ENCODE data around the gene NDUFAF8.
A peak's percentile ranks its signal among the peaks of the same experiment; 100 is the strongest.

Gene NDUFAF8

DNA sequence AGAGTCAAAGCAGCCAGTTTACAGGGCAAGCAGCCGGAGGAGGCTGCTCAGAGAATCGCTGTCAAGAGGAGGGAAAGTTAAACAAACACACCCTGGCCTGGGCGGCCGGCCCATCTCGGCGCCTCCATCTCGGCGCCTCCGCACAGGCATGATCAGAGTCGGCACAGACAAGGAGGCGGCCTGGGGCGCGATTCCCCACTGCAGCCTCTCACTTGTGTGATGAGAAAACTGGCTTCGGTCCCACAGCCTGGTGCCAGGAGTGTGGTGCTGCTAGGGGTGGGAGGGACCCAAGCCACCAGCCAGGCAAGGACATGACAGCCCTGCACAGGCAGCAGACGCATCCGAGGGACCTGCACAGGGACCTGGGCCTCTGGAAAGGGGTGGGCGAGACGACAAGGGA is 38.3 kb downstream of the NDUFAF8 start:
- DNase-seq (ENCODE audit: low read depth): no peak

DNA sequence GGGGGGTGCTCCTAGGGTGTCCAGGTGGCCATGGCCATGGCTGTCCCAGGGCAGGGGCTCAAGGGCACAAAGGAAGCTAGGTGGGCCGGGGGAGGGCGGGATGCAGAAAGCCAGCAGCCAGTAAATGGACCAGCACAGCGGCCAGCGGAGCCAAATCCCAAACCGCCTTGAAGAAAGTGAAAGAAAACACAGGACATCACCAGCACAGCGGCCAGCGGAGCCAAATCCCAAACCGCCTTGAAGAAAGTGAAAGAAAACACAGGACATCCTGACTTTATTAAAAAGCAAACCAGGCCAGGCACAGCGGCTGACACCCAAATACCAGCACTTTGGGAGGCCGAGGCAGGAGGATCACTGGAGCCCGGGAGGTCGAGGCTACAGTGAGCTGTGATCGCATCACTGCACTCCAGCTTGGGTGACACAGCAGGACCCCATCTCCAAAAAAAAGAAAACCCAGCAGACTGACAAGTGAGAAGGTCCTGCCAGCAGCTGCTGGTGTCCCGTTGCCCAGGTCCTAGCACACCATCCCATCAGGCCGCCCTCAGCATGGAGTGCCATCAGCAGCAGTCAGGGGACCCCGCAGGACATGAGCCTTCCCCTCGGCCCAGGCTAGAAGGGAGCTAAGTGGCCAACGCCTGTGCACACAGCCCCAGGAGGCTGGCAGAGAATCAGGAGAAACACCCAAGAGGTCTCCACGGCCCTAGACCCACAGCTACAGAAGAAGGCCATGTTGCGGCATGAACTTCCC is 39.0 kb downstream of the NDUFAF8 start:
- no peak for DNase-seq (ENCODE audit: low read depth)

DNA sequence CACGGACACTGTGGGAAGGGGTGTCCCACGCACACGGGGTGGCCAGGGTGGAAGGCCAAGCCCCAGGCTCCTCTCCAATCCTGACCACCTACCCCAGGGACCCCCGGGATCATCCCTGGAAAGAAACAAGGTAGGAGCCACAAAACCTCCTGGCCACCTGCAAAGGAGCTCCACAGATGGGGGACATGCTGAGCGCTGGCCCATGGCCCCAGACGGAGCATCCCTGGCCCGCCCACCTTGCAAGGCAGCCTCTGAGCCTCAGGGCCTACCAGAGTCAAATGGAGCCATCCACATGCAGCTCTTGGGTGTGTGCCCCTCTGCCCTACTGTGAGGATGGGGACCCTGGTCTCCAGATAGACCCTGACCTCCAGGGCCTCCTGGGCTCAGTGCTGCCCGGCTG is 39.7 kb downstream of the NDUFAF8 start:
- no peak for DNase-seq (ENCODE audit: low read depth)

DNA sequence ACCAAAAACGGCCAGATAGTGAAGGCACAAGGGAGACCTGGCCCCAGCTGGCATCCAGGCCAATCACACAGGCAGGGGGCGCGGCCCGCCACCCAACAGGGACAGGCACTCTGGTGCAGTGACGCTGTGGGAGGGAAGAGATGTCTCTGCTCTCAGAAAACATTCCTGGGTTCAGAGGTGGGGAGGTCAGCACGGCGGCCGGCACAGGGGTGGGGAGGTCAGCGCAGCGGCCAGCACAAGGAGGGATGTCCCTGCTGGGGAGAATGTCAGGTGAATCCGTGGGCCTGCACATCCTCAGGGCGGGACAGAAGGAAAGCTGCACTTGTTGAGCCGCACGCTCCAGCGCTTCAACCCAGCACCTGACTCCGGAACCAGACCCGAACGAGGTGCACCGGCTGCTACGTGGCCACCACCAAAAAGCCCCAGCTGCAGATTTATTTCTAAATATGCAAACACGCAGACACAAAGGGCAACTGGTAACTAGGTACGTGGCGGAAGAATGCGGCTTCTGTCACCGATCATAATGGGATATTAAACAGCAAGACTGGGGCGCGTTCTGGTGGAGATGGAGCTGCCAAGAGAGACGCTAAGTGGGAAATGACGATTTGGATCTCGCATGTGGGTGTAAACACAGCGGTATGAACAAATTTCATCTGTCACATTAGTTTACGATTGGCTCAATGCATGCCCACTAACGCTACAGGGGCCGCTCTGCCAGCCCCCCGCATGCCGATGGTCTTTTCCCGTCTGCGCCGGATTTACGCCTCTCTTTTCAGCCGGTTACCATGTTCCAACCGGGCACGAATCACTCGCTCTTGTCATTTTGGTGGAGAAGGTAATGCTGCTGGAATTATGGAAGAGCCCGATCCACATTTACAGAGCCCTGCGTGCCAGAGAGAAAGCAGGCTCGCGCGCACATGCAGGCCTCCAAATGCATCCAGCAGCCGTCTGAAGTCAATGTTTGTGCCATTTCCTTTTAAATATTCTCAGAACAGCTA is 40.5 kb downstream of the NDUFAF8 start:
- DNase-seq (ENCODE audit: low read depth): no peak

DNA sequence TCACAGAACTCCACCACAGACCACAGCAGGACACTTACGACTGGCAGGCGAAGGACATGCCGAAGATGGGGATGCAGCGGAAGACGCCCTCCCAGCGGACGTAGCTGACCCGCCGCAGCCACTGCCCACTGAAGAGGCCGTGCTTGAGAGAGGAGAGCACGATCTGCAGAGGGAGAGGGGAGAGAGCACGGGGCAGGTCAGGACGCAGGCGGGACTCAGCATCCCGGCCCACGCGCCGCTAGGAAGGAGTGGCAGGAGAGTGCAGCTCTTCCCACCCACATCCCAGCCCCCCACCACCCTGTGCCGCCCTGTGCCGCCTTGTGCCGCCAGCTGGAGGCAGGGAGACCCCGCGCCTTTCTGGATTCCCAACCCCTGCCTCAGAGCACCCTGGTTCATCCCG is 41.5 kb downstream of the NDUFAF8 start:
- no peak for DNase-seq (ENCODE audit: low read depth)

DNA sequence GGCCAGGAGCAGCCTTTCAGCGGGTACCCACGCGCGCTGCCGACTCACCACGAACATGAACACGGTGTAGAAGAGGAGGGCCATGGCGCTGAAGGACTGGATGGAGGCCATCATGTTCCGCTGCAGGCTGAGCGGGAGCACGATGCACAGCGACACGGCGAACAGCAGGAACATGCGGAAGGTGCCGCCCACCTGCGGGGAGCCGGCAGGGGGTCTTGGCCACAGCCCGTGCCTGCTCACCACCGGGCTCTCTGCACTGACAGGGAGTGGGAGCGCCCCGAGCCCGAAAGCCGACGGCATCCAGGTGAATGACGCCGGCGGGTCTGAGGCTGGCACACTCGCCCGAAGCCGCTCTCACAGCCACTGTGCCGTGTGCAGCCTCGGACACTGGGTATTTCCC is 43.0 kb downstream of the NDUFAF8 start:
- DNase-seq (ENCODE audit: low read depth): no peak

DNA sequence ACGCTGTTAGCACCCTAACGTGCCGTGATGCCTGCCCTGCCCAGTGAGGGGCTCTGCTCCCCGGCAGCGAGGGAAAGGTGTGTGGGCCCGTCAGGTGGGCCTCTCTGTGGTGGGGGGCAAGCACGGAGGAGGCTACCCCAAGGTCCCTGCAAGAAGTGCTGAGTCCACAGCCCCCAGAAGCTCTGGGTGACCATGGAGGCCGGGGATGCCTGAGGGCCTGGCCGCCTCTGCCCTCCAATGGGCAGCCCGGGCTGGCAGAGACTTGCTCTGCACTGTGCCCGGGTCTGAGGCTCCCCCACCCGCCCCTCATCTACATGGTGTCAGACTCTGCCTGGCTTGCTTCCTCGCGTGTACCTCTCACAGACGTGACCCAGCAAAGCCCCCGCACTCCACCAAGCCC is 43.8 kb downstream of the NDUFAF8 start:
- DNase-seq (ENCODE audit: low read depth): no peak

DNA sequence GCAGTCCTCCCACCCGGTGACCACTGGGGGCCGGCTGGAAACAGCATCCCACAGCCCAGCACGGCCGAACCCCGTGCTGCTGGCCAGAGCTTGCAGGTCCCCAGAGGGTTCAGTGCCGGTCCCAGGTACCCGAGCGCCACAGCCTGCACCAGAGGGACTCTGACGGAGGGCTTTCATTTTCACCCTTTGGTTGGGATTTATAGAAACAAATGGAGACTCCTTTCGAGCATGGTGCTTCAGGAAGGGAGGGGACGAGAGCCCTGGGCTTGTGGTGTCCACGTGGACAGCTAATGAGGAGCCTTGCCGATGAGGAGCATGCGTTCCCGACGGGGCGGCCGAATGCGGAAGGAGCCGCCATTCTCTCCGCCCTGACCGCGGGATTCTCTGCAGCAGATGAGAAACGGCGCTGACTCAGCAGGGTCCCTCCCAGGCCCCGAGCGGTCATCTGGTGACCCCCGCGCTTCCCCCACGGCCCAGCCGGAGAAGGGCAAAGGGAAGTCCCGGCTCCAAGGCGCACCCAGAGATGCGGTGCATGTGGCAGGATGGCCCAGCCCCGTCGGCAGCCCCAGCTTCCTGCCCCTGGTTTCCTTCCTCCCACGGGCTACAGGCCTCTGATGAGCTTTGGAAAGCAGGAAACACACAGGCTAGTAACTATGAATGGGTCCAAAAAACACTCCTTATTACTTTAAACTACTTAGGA is 46.2 kb downstream of the NDUFAF8 start:
- peak; percentile 46 for DNase-seq (ENCODE audit: low read depth)

DNA sequence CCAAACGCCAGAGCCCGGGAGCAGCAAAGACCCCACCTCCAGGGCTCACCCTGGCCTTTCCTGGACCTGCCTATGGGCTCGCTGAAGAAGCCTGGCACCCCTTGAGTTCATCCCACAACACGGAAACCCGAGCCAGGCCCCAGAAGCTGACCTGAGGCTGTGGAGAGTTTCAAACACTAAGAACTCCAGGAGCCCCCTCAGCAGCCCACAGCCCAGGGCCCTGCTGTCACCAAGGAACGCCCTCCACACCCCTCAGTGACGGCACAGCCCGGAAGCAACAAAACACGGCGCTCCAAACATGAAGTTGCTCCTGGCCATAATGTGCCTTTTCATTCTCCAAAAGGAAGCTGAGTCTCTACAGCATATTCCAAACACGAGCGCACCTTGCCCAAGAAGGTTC is 46.8 kb downstream of the NDUFAF8 start:
- no peak for DNase-seq (ENCODE audit: low read depth)

DNA sequence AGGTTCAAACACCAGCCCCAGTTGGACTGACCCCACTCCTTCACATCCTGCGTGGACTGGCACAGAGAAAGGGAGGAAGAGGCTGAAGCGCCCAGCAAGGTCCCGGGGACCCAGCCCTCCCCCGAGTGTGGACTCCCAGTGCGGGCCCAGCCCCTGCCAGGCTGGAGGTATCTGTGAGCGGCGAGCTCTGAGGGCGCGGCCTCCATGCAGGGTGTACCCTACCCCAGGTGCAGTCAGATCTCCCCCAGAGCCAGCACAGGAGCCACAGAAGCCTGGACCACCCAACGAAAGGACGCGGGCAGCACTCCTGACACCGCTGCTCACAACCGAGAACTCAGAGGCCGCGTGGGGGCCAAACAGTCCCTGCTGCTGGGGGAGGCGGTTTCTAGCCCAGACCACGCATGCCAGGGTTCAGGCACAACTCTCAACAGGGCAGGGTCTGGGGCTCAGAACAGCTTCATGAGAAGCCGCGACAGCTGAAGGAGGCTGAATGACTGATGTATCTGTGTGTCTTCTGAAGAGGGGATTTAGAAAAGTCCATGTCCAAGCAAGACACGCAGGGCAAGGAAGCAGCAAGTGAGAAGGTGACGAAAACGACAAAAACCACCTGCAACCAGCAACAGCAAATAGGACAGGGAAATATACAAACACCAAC is 47.5 kb downstream of the NDUFAF8 start:
- no peak for DNase-seq (ENCODE audit: low read depth)

DNA sequence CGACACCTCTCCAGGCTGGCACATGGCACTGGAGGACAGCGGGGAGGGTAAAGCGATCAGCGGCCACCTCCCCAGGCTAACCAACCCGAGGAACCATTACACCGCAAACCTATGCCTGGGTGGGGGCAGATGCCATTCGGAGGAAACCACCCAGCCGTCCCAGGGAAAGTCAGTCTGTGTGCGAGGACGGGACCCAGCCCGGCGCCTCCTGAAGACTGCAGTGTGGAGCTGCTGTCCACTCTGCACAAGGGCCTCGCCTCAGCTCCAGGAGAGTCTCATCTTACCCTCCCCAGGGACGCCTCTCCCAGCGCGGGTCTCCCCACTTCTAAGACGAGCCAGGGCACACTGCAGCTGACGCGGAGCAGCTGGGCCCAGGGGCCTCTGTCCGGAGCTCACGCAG is 48.0 kb downstream of the NDUFAF8 start:
- DNase-seq (ENCODE audit: low read depth): no peak

DNA sequence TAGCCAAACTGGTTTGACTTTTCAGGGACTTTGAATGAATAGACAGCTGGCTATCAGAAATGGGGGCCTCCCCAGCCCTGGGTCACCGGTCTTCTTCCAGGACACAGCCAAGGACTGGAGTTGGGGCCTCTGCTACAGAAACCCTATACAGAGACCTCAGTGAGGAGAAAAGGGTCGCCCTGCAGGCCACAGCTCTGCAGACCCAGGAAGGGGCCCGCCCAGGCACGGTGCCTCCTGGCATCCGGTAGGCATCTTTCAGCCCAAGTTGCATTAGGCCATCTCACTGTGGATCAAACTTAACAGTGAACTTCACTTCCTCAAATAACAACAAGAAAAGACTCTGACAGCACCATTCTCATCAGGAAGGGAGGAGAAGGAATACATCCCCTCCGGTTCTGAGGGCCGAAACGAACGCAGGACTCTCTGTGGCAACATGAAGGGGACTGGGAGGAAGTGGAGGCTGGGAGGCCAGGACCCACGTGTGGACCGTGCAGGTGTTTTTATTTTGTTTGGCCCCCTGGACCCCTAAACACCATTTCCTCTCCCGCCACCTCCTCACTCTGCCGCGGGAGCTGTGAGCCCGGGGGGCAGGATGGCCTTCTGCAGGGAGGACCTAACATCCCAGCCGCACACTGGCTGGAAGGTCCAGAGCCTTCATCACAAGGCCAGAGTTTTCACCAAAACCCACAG is 48.8 kb downstream of the NDUFAF8 start:
- no peak for DNase-seq (ENCODE audit: low read depth)

DNA sequence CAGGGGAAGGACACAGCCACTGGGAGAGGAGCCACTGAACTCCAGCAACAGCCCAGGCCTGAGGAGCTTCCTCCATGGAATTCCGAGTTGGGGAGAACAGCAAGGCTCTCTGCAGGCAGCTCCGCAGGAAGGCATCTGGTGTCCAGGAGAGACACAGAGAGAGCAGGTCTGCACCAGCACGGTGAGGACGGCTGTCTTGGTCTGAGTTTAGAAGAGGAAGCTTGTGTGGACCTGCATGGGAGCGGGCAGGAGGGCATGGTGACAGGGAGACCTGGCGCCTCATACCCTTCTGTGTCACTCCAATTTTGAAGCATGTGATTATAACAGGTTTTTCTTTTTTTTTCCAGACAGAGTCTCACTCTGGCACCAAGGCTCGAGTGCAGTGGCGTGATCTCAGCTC is 49.6 kb downstream of the NDUFAF8 start:
- DNase-seq (ENCODE audit: low read depth): no peak

DNA sequence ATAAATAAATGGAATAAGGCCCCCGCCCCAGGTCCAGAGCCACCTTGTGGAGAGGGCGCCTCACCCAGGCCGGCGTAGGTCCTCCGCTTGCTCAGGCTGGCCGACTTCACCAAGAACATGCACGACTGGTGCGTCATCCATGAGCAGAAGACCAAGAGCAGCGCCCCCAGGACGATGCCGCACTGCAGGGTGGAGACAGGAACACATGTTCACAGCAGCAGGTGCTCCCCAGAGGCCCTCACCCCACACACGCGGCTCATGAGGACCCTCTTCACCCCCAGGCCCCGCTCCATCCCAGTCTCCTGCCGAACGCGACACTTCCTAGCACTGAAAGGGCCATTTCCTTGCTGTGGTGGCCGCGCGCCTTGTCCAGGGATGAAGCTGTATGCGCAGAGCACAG is 50.5 kb downstream of the NDUFAF8 start:
- DNase-seq (ENCODE audit: low read depth): no peak

DNA sequence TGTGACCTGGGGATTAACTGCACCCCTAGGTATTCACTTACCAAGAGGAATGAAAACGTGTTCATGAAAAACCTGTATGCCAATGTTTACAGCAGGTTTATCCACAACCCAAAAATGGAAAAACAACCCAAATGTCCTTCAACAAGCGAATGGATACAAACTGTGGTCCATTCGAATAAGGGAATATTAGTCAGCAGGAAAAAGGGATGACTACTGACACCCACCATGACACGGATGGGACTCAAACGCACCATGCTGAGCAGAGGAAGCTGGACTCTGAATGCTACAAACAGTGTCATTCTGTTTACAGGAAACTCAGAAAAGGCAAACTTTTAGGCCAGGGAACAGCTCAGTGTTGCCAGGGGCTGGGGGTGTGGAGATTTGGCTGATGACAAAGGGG is 51.1 kb downstream of the NDUFAF8 start:
- no peak for DNase-seq (ENCODE audit: low read depth)

Measured in activated T-helper 9 cell treated with anti-CD3 and anti-CD28 coated beads, Interleukin-2, amount 50 U/mL, for 16 hours (primary cell).